ENCODE data around the gene TTC3. TPM values are rescaled to one million over a fixed set of nuclear protein-coding genes. Genes with fewer than 3 reads are reported as not detected.

Gene TTC3
- total and polyA plus RNA-seq, 9 of the 15 experiments (the other 6 are each of a cell fraction or from before 2014, with no cell fraction given) = 17.5 to 92.0 (median 59.5) TPM

GRCh38 chr21:37208056-37208721 lies 135.1 kb downstream of the TTC3 start (continued):
- TF ChIP-seq E2F8 (IDR thresholded peaks at IDR 0.05; ENCODE audit: low read depth, partially characterized antibody) (peak; percentile 61), NFRKB (IDR thresholded peaks at IDR 0.05; ENCODE audit: low read depth) (peak; percentile 59; the same call in 1 of the 2 replicates), CHD2 (IDR thresholded peaks at IDR 0.05; ENCODE audit: low read depth, low read length) (no peak), MAFK (IDR thresholded peaks at IDR 0.05; ENCODE audit: low read length) (no peak), TBP (optimal IDR thresholded peaks at IDR 0.05; ENCODE audit: low read depth, low read length) (peak; percentile 20), ZNF24 (IDR thresholded peaks at IDR 0.05) (peak; percentile 89), TCF3 (CRISPR knock-in tag; IDR thresholded peaks at IDR 0.05) (peak; percentile 40; the same call in 1 of the 2 replicates), TCF7L2 (IDR thresholded peaks at IDR 0.05; ENCODE audit: low read depth, low read length) (no peak), RFX1 (IDR thresholded peaks at IDR 0.05) (no peak), C11orf30 (IDR thresholded peaks at IDR 0.05; ENCODE audit: low read depth) (0 out of 2 replicates have a peak, but pooled peaks have one; percentile 4), RUNX1 (IDR thresholded peaks at IDR 0.05; ENCODE audit: low read depth) (no peak), CBFA2T3 (IDR thresholded peaks at IDR 0.05) (peak; percentile 64), TRIM24 (IDR thresholded peaks at IDR 0.05) (peak in 1 of 2 experiments; percentile 39; a peak in 1 of 4 replicates), MYNN (IDR thresholded peaks at IDR 0.05) (0 out of 2 replicates have a peak, but pooled peaks have one; percentile 35), MYNN (CRISPR knock-in tag; IDR thresholded peaks at IDR 0.05) (no peak), RB1 (IDR thresholded peaks at IDR 0.05; ENCODE audit: low read depth) (peak; percentile 65; the same call in 1 of the 2 replicates), RNF2 (IDR thresholded peaks at IDR 0.05) (no peak), SAP30 (IDR thresholded peaks at IDR 0.05; ENCODE audit: borderline replicate concordance, insufficient read depth, low read depth, low read length, poor library complexity, severe bottlenecking) (no peak), SMARCE1 (IDR thresholded peaks at IDR 0.05) (0 out of 2 replicates have a peak, but pooled peaks have one; percentile 50), EP400 (IDR thresholded peaks at IDR 0.05) (peak; percentile 56), SMAD2 (IDR thresholded peaks at IDR 0.05; ENCODE audit: low read depth, low read length) (no peak), CTBP1 (IDR thresholded peaks at IDR 0.05; ENCODE audit: borderline replicate concordance) (0 out of 2 replicates have a peak, but pooled peaks have one; percentile 37)
- TF ChIP-seq, protein P1, sequence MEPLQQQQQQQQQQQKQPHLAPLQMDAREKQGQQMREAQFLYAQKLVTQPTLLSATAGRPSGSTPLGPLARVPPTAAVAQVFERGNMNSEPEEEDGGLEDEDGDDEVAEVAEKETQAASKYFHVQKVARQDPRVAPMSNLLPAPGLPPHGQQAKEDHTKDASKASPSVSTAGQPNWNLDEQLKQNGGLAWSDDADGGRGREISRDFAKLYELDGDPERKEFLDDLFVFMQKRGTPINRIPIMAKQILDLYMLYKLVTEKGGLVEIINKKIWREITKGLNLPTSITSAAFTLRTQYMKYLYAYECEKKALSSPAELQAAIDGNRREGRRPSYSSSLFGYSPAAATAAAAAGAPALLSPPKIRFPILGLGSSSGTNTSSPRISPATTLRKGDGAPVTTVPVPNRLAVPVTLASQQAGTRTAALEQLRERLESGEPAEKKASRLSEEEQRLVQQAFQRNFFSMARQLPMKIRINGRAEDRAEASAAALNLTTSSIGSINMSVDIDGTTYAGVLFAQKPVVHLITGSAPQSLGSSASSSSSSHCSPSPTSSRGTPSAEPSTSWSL (CRISPR knock-in tag; IDR thresholded peaks at IDR 0.05; ENCODE audit: borderline replicate concordance) = no peak
- TF ChIP-seq, protein P2, sequence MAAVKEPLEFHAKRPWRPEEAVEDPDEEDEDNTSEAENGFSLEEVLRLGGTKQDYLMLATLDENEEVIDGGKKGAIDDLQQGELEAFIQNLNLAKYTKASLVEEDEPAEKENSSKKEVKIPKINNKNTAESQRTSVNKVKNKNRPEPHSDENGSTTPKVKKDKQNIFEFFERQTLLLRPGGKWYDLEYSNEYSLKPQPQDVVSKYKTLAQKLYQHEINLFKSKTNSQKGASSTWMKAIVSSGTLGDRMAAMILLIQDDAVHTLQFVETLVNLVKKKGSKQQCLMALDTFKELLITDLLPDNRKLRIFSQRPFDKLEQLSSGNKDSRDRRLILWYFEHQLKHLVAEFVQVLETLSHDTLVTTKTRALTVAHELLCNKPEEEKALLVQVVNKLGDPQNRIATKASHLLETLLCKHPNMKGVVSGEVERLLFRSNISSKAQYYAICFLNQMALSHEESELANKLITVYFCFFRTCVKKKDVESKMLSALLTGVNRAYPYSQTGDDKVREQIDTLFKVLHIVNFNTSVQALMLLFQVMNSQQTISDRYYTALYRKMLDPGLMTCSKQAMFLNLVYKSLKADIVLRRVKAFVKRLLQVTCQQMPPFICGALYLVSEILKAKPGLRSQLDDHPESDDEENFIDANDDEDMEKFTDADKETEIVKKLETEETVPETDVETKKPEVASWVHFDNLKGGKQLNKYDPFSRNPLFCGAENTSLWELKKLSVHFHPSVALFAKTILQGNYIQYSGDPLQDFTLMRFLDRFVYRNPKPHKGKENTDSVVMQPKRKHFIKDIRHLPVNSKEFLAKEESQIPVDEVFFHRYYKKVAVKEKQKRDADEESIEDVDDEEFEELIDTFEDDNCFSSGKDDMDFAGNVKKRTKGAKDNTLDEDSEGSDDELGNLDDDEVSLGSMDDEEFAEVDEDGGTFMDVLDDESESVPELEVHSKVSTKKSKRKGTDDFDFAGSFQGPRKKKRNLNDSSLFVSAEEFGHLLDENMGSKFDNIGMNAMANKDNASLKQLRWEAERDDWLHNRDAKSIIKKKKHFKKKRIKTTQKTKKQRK (IDR thresholded peaks at IDR 0.05; ENCODE audit: borderline replicate concordance, low read depth, low read length) = 0 out of 2 replicates have a peak, but pooled peaks have one; percentile 19
